HepG2 (cell line): ENCODE data around the gene ZNRD2. TPM values are rescaled to one million over a fixed set of nuclear protein-coding genes. Genes with fewer than 3 reads are reported as not detected.

Source experiments
- AFF4 ChIP-seq: sonication (generic); formaldehyde crosslinking; IDR thresholded peaks from 2 replicates; pipeline ENCODE4 v1.4.0; 2020; ENCODE audit warnings: missing genetic modification reagents
- ESRRA ChIP-seq: sonication (generic); formaldehyde crosslinking; IDR thresholded peaks from 2 replicates; pipeline ENCODE4 v1.5.1; 2020; ENCODE audit warnings: mild to moderate bottlenecking, low read depth, missing genetic modification reagents
- GABPA ChIP-seq, 2 experiments: IDR thresholded peaks; 2 replicates each; pipeline ENCODE4 v1.6.1; 2011 to 2016; ENCODE audit warnings: low read depth in 2 of 2, low read length in 1 of 2, missing biosample characterization in 1 of 2, missing genetic modification characterization in 1 of 2
- HHEX ChIP-seq: IDR thresholded peaks from 2 replicates; pipeline ENCODE4 v1.6.1; 2016; ENCODE audit warnings: control low read depth
- JARID2 ChIP-seq: sonication (generic); formaldehyde crosslinking; IDR thresholded peaks from 2 replicates; pipeline ENCODE4 v1.8.1; 2023; ENCODE audit warnings: missing genetic modification reagents, inconsistent platforms; ENCODE audit not compliant: insufficient replicate concordance
- NFKBIZ ChIP-seq: IDR thresholded peaks from 2 replicates; pipeline ENCODE4 v1.6.1; 2018; ENCODE audit warnings: missing genetic modification reagents, missing compliant biosample characterization
- NR2F1 ChIP-seq, 2 experiments: fragments of 450-650 bp in 1 of 2; formaldehyde crosslinking in 1 of 2; IDR thresholded peaks; 2 replicates each; pipeline versions ENCODE4 v1.5.0 to v1.6.1; 2016 to 2020; ENCODE audit warnings: mild to moderate bottlenecking in 1 of 2, missing compliant biosample characterization in 1 of 2, missing genetic modification reagents in 1 of 2, moderate library complexity in 1 of 2
- NR2F2 ChIP-seq: IDR thresholded peaks from 2 replicates; pipeline ENCODE4 v1.6.1; 2012; ENCODE audit warnings: low read depth, inconsistent platforms, borderline replicate concordance
- TAF15 ChIP-seq: fragments of 200-400 bp; formaldehyde crosslinking; IDR thresholded peaks from one replicate; pipeline ENCODE4 v1.6.1; 2018; ENCODE audit warnings: mild to moderate bottlenecking, low read depth, low read length; ENCODE audit not compliant: poor library complexity, severe bottlenecking
- TFAP4 ChIP-seq: sonication (generic); IDR thresholded peaks from 2 replicates; pipeline ENCODE4 v1.6.1; 2016; ENCODE audit warnings: low read depth, borderline replicate concordance
- ZNF460 ChIP-seq: sonication (generic); formaldehyde crosslinking; IDR thresholded peaks from 2 replicates; pipeline ENCODE4 v1.5.1; 2020; ENCODE audit warnings: missing genetic modification reagents, mild to moderate bottlenecking, borderline replicate concordance
- ZNF724P ChIP-seq: sonication (generic); formaldehyde crosslinking; IDR thresholded peaks from 2 replicates; pipeline ENCODE4 v1.8.0; 2022; ENCODE audit warnings: missing genetic modification reagents, borderline replicate concordance
- ZSCAN21 ChIP-seq: sonication (generic); formaldehyde crosslinking; IDR thresholded peaks from 2 replicates; pipeline ENCODE4 v1.8.0; 2022; ENCODE audit warnings: mild to moderate bottlenecking, missing genetic modification reagents, moderate library complexity, borderline replicate concordance
- polyA plus RNA-seq, 8 experiments: library from polyadenylated mRNA; depleted of rRNA in 3 of 8; stranded (reverse) in 7 of 8; unstranded in 1 of 8; fragments of >200 nt; fragmentation: Illumina TruSeq in 4 of 8; extraction: Trizol in 4 of 8; gene quantifications; 2 replicates each; pipeline versions ENCODE4 v1.2.1 to v1.2.3, GENCODE V29; 2011 to 2016; ENCODE audit warnings: low read depth in 4 of 8, missing spikeins in 1 of 8, mixed read lengths in 1 of 8; ENCODE audit not compliant: insufficient read depth in 1 of 8
- total RNA-seq, 5 experiments: library from RNA; depleted of rRNA; stranded (reverse); fragments of >200 nt; fragmentation: Illumina TruSeq; extraction: Trizol; gene quantifications; 2 replicates each; pipeline ENCODE4 v1.2.3, GENCODE V29; 2016; ENCODE audit warnings: low read depth in 1 of 5
- TF ChIP-seq, protein P1 (sequence below): sonication (generic); formaldehyde crosslinking; IDR thresholded peaks from 2 replicates; pipeline ENCODE4 v1.5.0; 2020; ENCODE audit warnings: mild to moderate bottlenecking, missing genetic modification reagents, moderate library complexity
- TF ChIP-seq, protein P2 (sequence below): sonication (generic); formaldehyde crosslinking; IDR thresholded peaks from 2 replicates; pipeline ENCODE4 v1.4.0; 2020; ENCODE audit warnings: missing genetic modification reagents
- TF ChIP-seq, protein P3 (sequence below): sonication (generic); formaldehyde crosslinking; IDR thresholded peaks from 2 replicates; pipeline ENCODE4 v1.9.0; 2021; ENCODE audit warnings: missing genetic modification reagents, borderline replicate concordance

ZNRD2 gene
- total and polyA plus RNA-seq, 2 of the 13 experiments (the other 11 are each of a cell fraction or from before 2014, with no cell fraction given) = 29.2 to 34.0 TPM

DNA sequence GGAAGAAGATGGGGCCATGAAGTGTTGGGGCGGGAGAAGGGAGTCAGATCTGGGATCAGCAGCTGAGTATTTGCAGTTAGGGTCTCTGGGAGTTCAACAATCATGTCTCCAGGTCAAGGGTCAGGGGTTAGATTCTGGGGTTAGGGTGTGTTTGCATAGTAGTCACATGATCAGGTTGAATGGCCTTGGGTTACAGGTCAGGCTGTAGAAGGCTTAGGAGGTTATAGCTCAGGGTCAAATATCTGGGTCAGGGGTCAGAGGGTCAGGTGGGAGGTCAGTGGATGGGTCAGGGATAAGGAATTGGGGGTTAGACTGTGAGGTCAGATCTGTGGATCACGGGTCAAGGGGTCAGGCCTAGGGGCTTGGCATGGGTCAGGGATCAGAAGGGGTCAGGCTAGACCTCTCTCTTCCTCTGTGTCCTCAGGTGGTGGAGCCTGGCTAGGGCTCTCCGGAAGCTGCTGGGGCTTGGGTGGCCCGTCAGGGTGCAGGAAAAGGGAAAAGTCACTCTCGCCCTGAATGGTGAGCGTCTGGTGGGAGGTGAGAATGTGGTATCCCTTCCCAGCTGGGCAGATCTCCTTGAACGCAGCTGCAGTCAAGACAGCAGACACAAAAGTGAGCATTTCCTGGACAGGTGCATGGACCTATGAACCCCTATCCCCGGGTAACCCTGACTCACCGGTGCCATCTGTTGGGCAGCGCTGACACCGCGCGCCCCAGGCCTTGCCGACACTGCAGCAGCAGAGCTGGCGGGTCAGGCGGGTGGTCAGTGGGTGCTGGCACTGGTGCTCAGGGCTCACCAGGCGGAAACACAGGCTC lies 18.5 kb upstream of the ZNRD2 start (continued):
- TF ChIP-seq AFF4 (CRISPR knock-in tag) (no peak), NR2F1 (CRISPR knock-in tag; IDR thresholded peaks at IDR 0.05) (peak; percentile 95 to 98), ZNF724P (CRISPR knock-in tag) (0 out of 2 replicates have a peak, but pooled peaks have one; percentile 27), JARID2 (no peak), TFAP4 (peak; percentile 4; the same call in 1 of the 2 replicates), TAF15 (no peak), HHEX (CRISPR knock-in tag) (peak; percentile 60; the same call in 1 of the 2 replicates), ZNF460 (CRISPR knock-in tag) (no peak), ESRRA (CRISPR knock-in tag) (peak; percentile 81; the same call in 1 of the 2 replicates), ZSCAN21 (CRISPR knock-in tag) (peak; percentile 39; the same call in 1 of the 2 replicates), GABPA (IDR thresholded peaks at IDR 0.05; ENCODE audit: low read depth, low read length) (no peak), GABPA (CRISPR knock-in tag; IDR thresholded peaks at IDR 0.05; ENCODE audit: low read depth) (peak; percentile 19; the same call in 1 of the 2 replicates), NFKBIZ (CRISPR knock-in tag) (no peak), NR2F2 (peak; percentile 100)
- TF ChIP-seq, protein P1, sequence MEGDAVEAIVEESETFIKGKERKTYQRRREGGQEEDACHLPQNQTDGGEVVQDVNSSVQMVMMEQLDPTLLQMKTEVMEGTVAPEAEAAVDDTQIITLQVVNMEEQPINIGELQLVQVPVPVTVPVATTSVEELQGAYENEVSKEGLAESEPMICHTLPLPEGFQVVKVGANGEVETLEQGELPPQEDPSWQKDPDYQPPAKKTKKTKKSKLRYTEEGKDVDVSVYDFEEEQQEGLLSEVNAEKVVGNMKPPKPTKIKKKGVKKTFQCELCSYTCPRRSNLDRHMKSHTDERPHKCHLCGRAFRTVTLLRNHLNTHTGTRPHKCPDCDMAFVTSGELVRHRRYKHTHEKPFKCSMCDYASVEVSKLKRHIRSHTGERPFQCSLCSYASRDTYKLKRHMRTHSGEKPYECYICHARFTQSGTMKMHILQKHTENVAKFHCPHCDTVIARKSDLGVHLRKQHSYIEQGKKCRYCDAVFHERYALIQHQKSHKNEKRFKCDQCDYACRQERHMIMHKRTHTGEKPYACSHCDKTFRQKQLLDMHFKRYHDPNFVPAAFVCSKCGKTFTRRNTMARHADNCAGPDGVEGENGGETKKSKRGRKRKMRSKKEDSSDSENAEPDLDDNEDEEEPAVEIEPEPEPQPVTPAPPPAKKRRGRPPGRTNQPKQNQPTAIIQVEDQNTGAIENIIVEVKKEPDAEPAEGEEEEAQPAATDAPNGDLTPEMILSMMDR (CRISPR knock-in tag) = peak; percentile 83
- TF ChIP-seq, protein P2, sequence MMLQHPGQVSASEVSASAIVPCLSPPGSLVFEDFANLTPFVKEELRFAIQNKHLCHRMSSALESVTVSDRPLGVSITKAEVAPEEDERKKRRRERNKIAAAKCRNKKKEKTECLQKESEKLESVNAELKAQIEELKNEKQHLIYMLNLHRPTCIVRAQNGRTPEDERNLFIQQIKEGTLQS (CRISPR knock-in tag) = no peak; the same call in 1 of the 2 replicates
- TF ChIP-seq, protein P3, sequence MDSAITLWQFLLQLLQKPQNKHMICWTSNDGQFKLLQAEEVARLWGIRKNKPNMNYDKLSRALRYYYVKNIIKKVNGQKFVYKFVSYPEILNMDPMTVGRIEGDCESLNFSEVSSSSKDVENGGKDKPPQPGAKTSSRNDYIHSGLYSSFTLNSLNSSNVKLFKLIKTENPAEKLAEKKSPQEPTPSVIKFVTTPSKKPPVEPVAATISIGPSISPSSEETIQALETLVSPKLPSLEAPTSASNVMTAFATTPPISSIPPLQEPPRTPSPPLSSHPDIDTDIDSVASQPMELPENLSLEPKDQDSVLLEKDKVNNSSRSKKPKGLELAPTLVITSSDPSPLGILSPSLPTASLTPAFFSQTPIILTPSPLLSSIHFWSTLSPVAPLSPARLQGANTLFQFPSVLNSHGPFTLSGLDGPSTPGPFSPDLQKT (CRISPR knock-in tag) = no peak
